HTR-8/SVneo (cell line): ENCODE data around the gene SBF2.
"Not testable (repeated sequence)": the region's sequence is repeated elsewhere in the genome, so short reads cannot be mapped to it uniquely, and the experiment has no call there.

ENCODE experiments used
- DNase-seq: peaks from one replicate; pipeline ENCODE4 v3.0.0; 2011; ENCODE audit warnings: low spot score, mixed read lengths; ENCODE audit not compliant: insufficient read length
- FAIRE-seq: peaks from 2 replicates; lab custom pipeline; 2011; peaks lifted over from hg19 to GRCh38; lab: Jason Lieb, UNC

Gene SBF2

GRCh38 chr11:10273738-10274137 lies 20.3 kb downstream of the SBF2 start:
- FAIRE-seq (no peak), DNase-seq (no peak)

- DNase-seq = no peak
- FAIRE-seq = no peak
Observed at GRCh38 chr11:10272132-10272531, 21.9 kb downstream of the SBF2 start.

GRCh38 chr11:10268746-10269488 lies 25.1 kb downstream of the SBF2 start:
- FAIRE-seq = no peak
- no peak for DNase-seq

- FAIRE-seq (no peak), DNase-seq (no peak)
Observed at GRCh38 chr11:10267821-10268220, 26.2 kb downstream of the SBF2 start.

- DNase-seq (no peak), FAIRE-seq (peak; percentile 44)
Observed at GRCh38 chr11:10265936-10266335, 28.1 kb downstream of the SBF2 start.

GRCh38 chr11:10264716-10265115 lies 29.3 kb downstream of the SBF2 start:
- FAIRE-seq, DNase-seq: not testable (repeated sequence)

- DNase-seq (peak; percentile 45), FAIRE-seq (peak; percentile 40)
Observed at GRCh38 chr11:10263929-10264328, 30.1 kb downstream of the SBF2 start.

- DNase-seq (no peak), FAIRE-seq (no peak)
Observed at GRCh38 chr11:10261821-10262220, 32.2 kb downstream of the SBF2 start.

GRCh38 chr11:10257478-10257877 lies 36.5 kb downstream of the SBF2 start:
- FAIRE-seq (no peak), DNase-seq (no peak)

- DNase-seq (no peak), FAIRE-seq (no peak)
Observed at GRCh38 chr11:10255388-10256125, 38.5 kb downstream of the SBF2 start.

- DNase-seq, FAIRE-seq: not testable (repeated sequence)
Observed at GRCh38 chr11:10249448-10250131, 44.4 kb downstream of the SBF2 start.

GRCh38 chr11:10247011-10247410 lies 47.0 kb downstream of the SBF2 start:
- FAIRE-seq = peak; percentile 23

GRCh38 chr11:10243896-10244575 lies 50.0 kb downstream of the SBF2 start:
- peak; percentile 9 for FAIRE-seq
- DNase-seq = no peak

More at GRCh38 chr11:10247011-10247410, 47.0 kb downstream of the SBF2 start:
- no peak for DNase-seq

- DNase-seq = no peak
Observed at GRCh38 chr11:10236840-10237239, 57.2 kb downstream of the SBF2 start.

GRCh38 chr11:10233581-10233980 lies 60.4 kb downstream of the SBF2 start:
- FAIRE-seq (peak; percentile 69), DNase-seq (peak; percentile 61)

More at GRCh38 chr11:10236840-10237239, 57.2 kb downstream of the SBF2 start:
- FAIRE-seq = no peak

GRCh38 chr11:10232756-10233155 lies 61.3 kb downstream of the SBF2 start:
- FAIRE-seq (no peak), DNase-seq (no peak)

- FAIRE-seq, DNase-seq: not testable (repeated sequence)
Observed at GRCh38 chr11:10231803-10232202, 62.2 kb downstream of the SBF2 start.

- FAIRE-seq (no peak), DNase-seq (no peak)
Observed at GRCh38 chr11:10225553-10225952, 68.5 kb downstream of the SBF2 start.

- FAIRE-seq (no peak), DNase-seq (no peak)
Observed at GRCh38 chr11:10222399-10222798, 71.6 kb downstream of the SBF2 start.

GRCh38 chr11:10221342-10221741 lies 72.7 kb downstream of the SBF2 start:
- FAIRE-seq = no peak
- no peak for DNase-seq
